HFFc6 (cell line): ENCODE results near the gene RASA3. TPM values are rescaled to one million over a fixed set of nuclear protein-coding genes. Genes with fewer than 3 reads are reported as not detected.

Source experiments
- DNase-seq: peaks from one replicate; pipeline ENCODE4 v3.0.0-alpha.2; 2018
- H3K27ac Mint-ChIP-seq: 2 replicates; pipeline ENCODE4 v1.8.0; 2020; ENCODE audit warnings: mild to moderate bottlenecking, mixed read lengths
- H3K27me3 Mint-ChIP-seq: 2 replicates; pipeline ENCODE4 v1.8.0; 2021; ENCODE audit warnings: mild to moderate bottlenecking, moderate library complexity, mixed read lengths; ENCODE audit not compliant: insufficient read depth
- H3K36me3 Mint-ChIP-seq: 2 replicates; pipeline ENCODE4 v1.8.0; 2021; ENCODE audit warnings: low read depth, mixed read lengths
- H3K4me1 Mint-ChIP-seq: 2 replicates; pipeline ENCODE4 v1.8.0; 2020; ENCODE audit warnings: low read depth, mixed read lengths
- H3K4me3 Mint-ChIP-seq: 2 replicates; pipeline ENCODE4 v1.8.0; 2020; ENCODE audit warnings: mild to moderate bottlenecking, moderate library complexity, mixed read lengths
- H3K9me3 Mint-ChIP-seq: 2 replicates; pipeline ENCODE4 v1.8.0; 2020; ENCODE audit warnings: mild to moderate bottlenecking, mixed read lengths
- total RNA-seq, 6 experiments: library from RNA; stranded (reverse); fragmentation: NEBNext Ultra II Directional; extraction: Animal tissue kit (Norgen Biotek cat#: 25700); gene quantifications; 2 replicates in 1 of 6; 3 replicates in 5 of 6; pipeline ENCODE4 v1.2.3, GENCODE V29; 2021
- TF ChIP-seq, protein P1 (sequence below): fragments of 200-600 bp; sonication (generic); IDR thresholded peaks from 2 replicates; pipeline ENCODE4 v1.5.0; 2021; ENCODE audit warnings: antibody characterized with exemption, mild to moderate bottlenecking

RASA3 gene
- total RNA-seq, 6 experiments from 2014 or later: 31.6 to 37.6 (median 33.1) TPM

DNA sequence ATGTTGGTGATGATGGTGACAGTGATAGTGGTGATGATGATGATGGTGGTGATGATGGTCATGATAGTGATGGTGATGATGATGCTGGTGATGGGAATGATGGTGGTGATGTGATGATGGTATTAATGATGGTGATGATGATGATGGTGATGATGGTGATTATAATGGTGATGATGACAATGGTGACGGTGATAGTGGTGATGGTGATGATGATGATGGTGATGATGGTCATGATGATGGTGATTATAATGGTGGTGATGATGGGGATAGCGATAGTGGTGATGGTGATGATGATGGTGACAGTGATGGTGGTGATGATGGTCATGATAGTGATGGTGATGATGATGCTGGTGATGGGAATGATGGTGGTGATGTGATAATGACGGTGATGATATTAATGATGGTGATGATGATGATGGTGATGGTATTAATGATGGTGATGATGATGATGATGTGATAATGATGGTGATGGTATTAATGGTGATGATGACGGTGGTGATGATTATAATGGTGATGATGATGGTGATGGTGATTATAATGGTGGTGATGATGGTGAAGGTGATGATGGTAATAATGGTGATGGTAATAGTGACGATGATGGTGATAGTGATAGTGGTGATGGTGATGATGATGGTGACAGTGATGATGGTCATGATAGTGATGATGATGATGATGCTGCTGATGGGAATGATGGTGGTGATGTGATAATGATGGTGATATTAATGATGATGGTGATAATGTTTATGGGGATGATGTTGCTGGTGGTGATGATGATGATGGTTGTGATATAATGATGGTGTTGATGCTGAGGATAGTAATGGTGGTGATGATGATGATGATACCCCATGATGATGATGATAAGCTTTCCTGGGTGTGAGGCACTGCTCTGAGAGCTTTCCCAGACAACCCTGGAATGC, 166.2 kb downstream of the RASA3 start:
- Mint-ChIP-seq H3K4me1 (peaks cover 5% of the 10 kb centered on the region; the same call in 1 of the 2 replicates), H3K27ac (no peak overlapping the region), H3K27me3 (peaks cover 10% of the 10 kb centered on the region), H3K4me3 (no peak overlapping the region), H3K9me3 (peaks cover 13% of the 10 kb centered on the region), H3K36me3 (peaks cover 34% of the 10 kb centered on the region)
- DNase-seq: no peak
- TF ChIP-seq, protein P1, sequence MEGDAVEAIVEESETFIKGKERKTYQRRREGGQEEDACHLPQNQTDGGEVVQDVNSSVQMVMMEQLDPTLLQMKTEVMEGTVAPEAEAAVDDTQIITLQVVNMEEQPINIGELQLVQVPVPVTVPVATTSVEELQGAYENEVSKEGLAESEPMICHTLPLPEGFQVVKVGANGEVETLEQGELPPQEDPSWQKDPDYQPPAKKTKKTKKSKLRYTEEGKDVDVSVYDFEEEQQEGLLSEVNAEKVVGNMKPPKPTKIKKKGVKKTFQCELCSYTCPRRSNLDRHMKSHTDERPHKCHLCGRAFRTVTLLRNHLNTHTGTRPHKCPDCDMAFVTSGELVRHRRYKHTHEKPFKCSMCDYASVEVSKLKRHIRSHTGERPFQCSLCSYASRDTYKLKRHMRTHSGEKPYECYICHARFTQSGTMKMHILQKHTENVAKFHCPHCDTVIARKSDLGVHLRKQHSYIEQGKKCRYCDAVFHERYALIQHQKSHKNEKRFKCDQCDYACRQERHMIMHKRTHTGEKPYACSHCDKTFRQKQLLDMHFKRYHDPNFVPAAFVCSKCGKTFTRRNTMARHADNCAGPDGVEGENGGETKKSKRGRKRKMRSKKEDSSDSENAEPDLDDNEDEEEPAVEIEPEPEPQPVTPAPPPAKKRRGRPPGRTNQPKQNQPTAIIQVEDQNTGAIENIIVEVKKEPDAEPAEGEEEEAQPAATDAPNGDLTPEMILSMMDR: no peak

DNA sequence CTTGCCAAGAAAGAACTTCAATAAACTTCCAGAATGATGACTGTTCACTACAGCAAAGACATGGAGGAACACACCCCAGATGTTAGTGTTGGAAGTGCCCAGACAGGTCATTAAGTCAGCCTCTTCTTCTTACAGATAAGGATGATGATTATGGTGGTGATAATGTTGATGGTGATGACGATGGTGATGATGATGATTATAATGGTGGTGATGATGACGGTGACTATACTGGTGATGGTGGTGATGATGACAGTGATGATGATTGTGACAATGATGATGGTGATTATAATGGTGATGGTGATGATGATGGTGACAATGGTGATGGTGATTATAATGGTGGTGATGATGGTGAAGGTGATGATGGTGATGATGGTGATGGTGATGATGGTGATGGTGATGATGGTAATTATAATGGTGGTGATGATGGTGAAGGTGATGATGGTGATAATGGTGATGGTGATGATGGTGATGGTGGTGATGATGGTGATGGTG, 167.0 kb downstream of the RASA3 start:
- Mint-ChIP-seq H3K9me3 (peaks cover 16% of the 10 kb centered on the region), H3K27me3 (peaks cover 7% of the 10 kb centered on the region), H3K4me3 (no peak overlapping the region), H3K27ac (no peak overlapping the region), H3K36me3 (peaks cover 42% of the 10 kb centered on the region), H3K4me1 (no peaks in the 10 kb centered on the region)
- no peak for DNase-seq
- TF ChIP-seq, protein P1: no peak

DNA sequence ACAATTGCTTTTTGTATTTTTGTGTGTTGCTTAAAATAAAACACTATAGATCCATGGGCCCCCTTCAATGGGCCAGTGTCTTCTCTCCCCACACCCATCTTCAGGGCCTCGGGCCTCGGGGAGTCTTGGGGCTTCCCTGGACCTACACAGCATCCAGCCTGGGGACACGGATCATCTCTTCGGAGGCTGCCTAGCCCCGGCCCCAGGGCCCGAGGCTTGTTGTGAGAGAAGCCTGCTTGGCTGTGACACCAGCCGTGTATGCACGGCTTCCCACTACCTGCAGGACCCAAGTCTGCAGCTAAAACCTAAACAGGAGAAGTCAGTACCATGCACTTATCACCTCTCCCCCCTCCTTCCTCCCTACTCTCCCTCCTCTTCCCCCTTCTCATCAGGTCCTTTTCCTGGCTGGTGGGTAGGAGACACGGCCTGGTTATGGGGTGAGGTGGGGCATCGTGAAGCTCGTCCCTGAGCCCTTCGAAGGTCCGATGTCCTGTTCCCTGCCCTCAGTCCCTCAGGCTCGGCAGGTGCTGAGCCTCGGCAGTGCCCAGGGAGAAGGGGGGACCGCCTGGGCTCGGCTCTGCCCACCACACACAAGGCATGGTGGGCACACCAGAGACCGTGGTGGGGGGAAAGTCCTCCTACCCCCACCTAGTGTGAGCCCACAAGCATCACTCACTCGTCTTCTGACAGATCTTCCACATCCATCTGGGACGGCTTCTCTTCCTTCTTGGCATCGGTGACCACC, 168.0 kb downstream of the RASA3 start:
- Mint-ChIP-seq H3K27ac (no peak overlapping the region), H3K9me3 (peaks cover 26% of the 10 kb centered on the region), H3K36me3 (peaks cover 49% of the 10 kb centered on the region), H3K27me3 (peaks cover 7% of the 10 kb centered on the region), H3K4me3 (no peak overlapping the region), H3K4me1 (no peaks in the 10 kb centered on the region)
- TF ChIP-seq, protein P1: no peak
- DNase-seq: no peak

DNA sequence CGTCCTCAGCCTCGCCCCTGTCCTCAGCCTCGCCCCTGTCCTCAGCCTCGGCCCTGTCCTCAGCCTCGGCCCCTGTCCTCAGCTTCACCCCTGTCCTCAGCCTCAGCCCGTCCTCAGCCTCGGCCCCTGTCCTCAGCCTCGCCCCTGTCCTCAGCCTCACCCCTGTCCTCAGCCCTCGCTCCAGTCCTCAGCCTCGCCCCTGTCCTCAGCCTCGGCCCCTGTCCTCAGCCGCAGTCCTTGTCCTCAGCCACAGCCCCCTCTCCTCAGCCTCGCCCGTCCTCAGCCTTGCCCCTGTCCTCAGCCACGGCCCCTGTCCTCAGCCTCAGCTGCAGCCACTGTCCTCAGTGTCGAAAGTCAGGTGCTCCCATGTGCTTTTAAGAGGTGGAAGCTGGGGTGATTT, 169.0 kb downstream of the RASA3 start:
- TF ChIP-seq, protein P1: no peak
- H3K4me3 Mint-ChIP-seq: no peak overlapping the region
- peaks cover 32% of the 10 kb centered on the region for H3K9me3 Mint-ChIP-seq
- peaks cover 9% of the 10 kb centered on the region for H3K27me3 Mint-ChIP-seq
- no peaks in the 10 kb centered on the region for H3K4me1 Mint-ChIP-seq
- peaks cover 52% of the 10 kb centered on the region for H3K36me3 Mint-ChIP-seq
- H3K27ac Mint-ChIP-seq: no peak overlapping the region; the same call in 1 of the 2 replicates
- no peak for DNase-seq

DNA sequence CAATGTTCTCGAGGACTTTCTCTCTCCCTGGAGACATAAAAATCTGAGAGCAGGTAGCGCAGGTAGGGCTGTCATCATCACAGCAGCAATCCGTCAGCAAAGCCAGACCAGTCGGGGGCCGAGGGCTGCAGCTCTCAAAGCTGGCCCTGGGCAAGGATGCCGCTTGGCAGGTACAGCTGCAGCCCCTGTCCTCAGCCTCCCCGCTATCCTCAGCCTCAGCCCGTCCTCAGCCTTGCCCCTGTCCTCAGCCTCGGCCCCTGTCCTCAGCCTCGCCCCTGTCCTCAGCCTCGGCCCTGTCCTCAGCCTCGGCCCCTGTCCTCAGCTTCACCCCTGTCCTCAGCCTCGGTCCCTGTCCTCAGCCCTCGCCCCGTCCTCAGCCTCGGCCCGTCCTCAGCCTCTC, 169.4 kb downstream of the RASA3 start:
- peaks cover 56% of the 10 kb centered on the region for H3K36me3 Mint-ChIP-seq
- DNase-seq: no peak
- no peak overlapping the region for H3K27ac Mint-ChIP-seq
- TF ChIP-seq, protein P1: no peak
- peaks cover 13% of the 10 kb centered on the region for H3K27me3 Mint-ChIP-seq
- no peak overlapping the region for H3K4me3 Mint-ChIP-seq
- no peaks in the 10 kb centered on the region for H3K4me1 Mint-ChIP-seq
- peaks cover 32% of the 10 kb centered on the region for H3K9me3 Mint-ChIP-seq
